ENCODE measurements around the gene HLA-B. TPM values are rescaled to one million over a fixed set of nuclear protein-coding genes. Genes with fewer than 3 reads are reported as not detected.

Gene HLA-B
- total and polyA plus RNA-seq, 4 donors, result 668 to 3,772 (median 1,436) TPM

GRCh38 chr6:31351401-31352309 is 5.3 kb downstream of the HLA-B start:
- DNase-seq (no peak), ATAC-seq (ENCODE audit: insufficient read depth, low FRiP score) (no peak)
- Histone ChIP-seq H3K27me3 (ENCODE audit: control insufficient read depth in 3 of 3, insufficient read depth in 3 of 3, low read length in 2 of 3) (peaks cover 0 to 22% (median 0%) of the 10 kb centered on the region in 3 donors), H3K36me3 (ENCODE audit: control insufficient read depth in 4 of 4, insufficient read depth in 4 of 4, low read length in 4 of 4) (peaks cover 0 to 23% (median 2%) of the 10 kb centered on the region in 4 donors), H3K9me3 (ENCODE audit: control insufficient read depth in 4 of 4, insufficient read depth in 3 of 4, low read length in 3 of 4) (no peaks in the 10 kb centered on the region), H3K9ac (ENCODE audit: insufficient read depth in 1 of 2, low read length in 2 of 2) (no peak overlapping the region), H3K4me3 (no peak overlapping the region), H3K27ac (ENCODE audit: low read depth in 1 of 2, low read length in 1 of 2) (no peak overlapping the region), H3K4me1 (ENCODE audit: control insufficient read depth in 5 of 5, insufficient read depth in 5 of 5, low read length in 5 of 5) (peaks cover 0 to 16% (median 0%) of the 10 kb centered on the region in 5 donors)
- no peak for TF ChIP-seq CTCF (IDR thresholded peaks at IDR 0.05; ENCODE audit: control extremely low read depth, extremely low read depth)
- 52 to 64% methylated on average over 8 of the region's 8 CpGs for WGBS, 2 donors

- 0% methylated on average over 2 to 3 of the region's 3 CpGs for WGBS, 2 donors
Measured at GRCh38 chr6:31351033-31351380, 6.0 kb downstream of the HLA-B start.

GRCh38 chr6:31350196-31351032 is 6.6 kb downstream of the HLA-B start:
- ATAC-seq (ENCODE audit: insufficient read depth, low FRiP score), result no peak
- no peak overlapping the region for H3K4me3 ChIP-seq
- H3K27ac ChIP-seq (ENCODE audit: low read depth in 1 of 2, low read length in 1 of 2), result no peak overlapping the region
- DNase-seq, result no peak
- H3K36me3 ChIP-seq (ENCODE audit: control insufficient read depth in 4 of 4, insufficient read depth in 4 of 4, low read length in 4 of 4), result peaks cover 0 to 18% (median under 1%) of the 10 kb centered on the region in 4 donors
- peaks cover 0 to 16% (median 0%) of the 10 kb centered on the region in 5 donors for H3K4me1 ChIP-seq (ENCODE audit: control insufficient read depth in 5 of 5, insufficient read depth in 5 of 5, low read length in 5 of 5)
- no peak overlapping the region for H3K9ac ChIP-seq (ENCODE audit: insufficient read depth in 1 of 2, low read length in 2 of 2)
- peaks cover 0 to 20% (median 0%) of the 10 kb centered on the region in 3 donors for H3K27me3 ChIP-seq (ENCODE audit: control insufficient read depth in 3 of 3, insufficient read depth in 3 of 3, low read length in 2 of 3)
- H3K9me3 ChIP-seq (ENCODE audit: control insufficient read depth in 4 of 4, insufficient read depth in 3 of 4, low read length in 3 of 4), result no peaks in the 10 kb centered on the region
- 60 to 68% methylated on average over 11 of the region's 11 CpGs for WGBS, 2 donors
- TF ChIP-seq CTCF (IDR thresholded peaks at IDR 0.05; ENCODE audit: control extremely low read depth, extremely low read depth), result no peak

More at GRCh38 chr6:31351033-31351380, 6.0 kb downstream of the HLA-B start:
- H3K9me3 ChIP-seq (ENCODE audit: control insufficient read depth in 4 of 4, insufficient read depth in 3 of 4, low read length in 3 of 4), result no peaks in the 10 kb centered on the region
- peaks cover 0 to 22% (median 0%) of the 10 kb centered on the region in 3 donors for H3K27me3 ChIP-seq (ENCODE audit: control insufficient read depth in 3 of 3, insufficient read depth in 3 of 3, low read length in 2 of 3)
- DNase-seq, result no peak
- no peak overlapping the region for H3K4me3 ChIP-seq
- H3K36me3 ChIP-seq (ENCODE audit: control insufficient read depth in 4 of 4, insufficient read depth in 4 of 4, low read length in 4 of 4), result peaks cover 0 to 21% (median 2%) of the 10 kb centered on the region in 4 donors
- TF ChIP-seq CTCF (IDR thresholded peaks at IDR 0.05; ENCODE audit: control extremely low read depth, extremely low read depth), result no peak
- no peak overlapping the region for H3K9ac ChIP-seq (ENCODE audit: insufficient read depth in 1 of 2, low read length in 2 of 2)
- ATAC-seq (ENCODE audit: insufficient read depth, low FRiP score), result no peak
- peaks cover 0 to 16% (median 0%) of the 10 kb centered on the region in 5 donors for H3K4me1 ChIP-seq (ENCODE audit: control insufficient read depth in 5 of 5, insufficient read depth in 5 of 5, low read length in 5 of 5)
- no peak overlapping the region for H3K27ac ChIP-seq (ENCODE audit: low read depth in 1 of 2, low read length in 1 of 2)
